Measurements from ENCODE around the gene NCK1. TPM values are rescaled to one million over a fixed set of nuclear protein-coding genes. Genes with fewer than 3 reads are reported as not detected.

Gene NCK1
- total and polyA plus RNA-seq, 9 of the 15 experiments (the other 6 are each of a cell fraction or from before 2014, with no cell fraction given): 17.3 to 30.5 (median 25.0) TPM

- TF ChIP-seq E4F1 (CRISPR knock-in tag; IDR thresholded peaks at IDR 0.05; ENCODE audit: borderline replicate concordance) (no peak), ZNF766 (CRISPR knock-in tag; conservative IDR thresholded peaks at IDR 0.05) (no peak), ZNF407 (IDR thresholded peaks at IDR 0.05; ENCODE audit: low read depth) (no peak), ZNF212 (CRISPR knock-in tag; IDR thresholded peaks at IDR 0.05) (no peak), MYC (IDR thresholded peaks at IDR 0.05; ENCODE audit: low read depth, low read length) (peak; percentile 85), MYC (CRISPR knock-in tag; IDR thresholded peaks at IDR 0.05; ENCODE audit: borderline replicate concordance, low read depth) (no peak), BACH1 (tag; IDR thresholded peaks at IDR 0.05) (no peak), LEF1 (IDR thresholded peaks at IDR 0.05) (no peak), ZNF133 (CRISPR knock-in tag; IDR thresholded peaks at IDR 0.05) (no peak)
- TF ChIP-seq, protein P1, sequence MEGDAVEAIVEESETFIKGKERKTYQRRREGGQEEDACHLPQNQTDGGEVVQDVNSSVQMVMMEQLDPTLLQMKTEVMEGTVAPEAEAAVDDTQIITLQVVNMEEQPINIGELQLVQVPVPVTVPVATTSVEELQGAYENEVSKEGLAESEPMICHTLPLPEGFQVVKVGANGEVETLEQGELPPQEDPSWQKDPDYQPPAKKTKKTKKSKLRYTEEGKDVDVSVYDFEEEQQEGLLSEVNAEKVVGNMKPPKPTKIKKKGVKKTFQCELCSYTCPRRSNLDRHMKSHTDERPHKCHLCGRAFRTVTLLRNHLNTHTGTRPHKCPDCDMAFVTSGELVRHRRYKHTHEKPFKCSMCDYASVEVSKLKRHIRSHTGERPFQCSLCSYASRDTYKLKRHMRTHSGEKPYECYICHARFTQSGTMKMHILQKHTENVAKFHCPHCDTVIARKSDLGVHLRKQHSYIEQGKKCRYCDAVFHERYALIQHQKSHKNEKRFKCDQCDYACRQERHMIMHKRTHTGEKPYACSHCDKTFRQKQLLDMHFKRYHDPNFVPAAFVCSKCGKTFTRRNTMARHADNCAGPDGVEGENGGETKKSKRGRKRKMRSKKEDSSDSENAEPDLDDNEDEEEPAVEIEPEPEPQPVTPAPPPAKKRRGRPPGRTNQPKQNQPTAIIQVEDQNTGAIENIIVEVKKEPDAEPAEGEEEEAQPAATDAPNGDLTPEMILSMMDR (IDR thresholded peaks at IDR 0.05 in 2 of 3, conservative IDR thresholded peaks at IDR 0.05 in 1 of 3; ENCODE audit: insufficient read depth in 2 of 3, low read depth in 1 of 3, low read length in 3 of 3): no peak; a peak in 1 of 6 replicates
- TF ChIP-seq, protein P2, sequence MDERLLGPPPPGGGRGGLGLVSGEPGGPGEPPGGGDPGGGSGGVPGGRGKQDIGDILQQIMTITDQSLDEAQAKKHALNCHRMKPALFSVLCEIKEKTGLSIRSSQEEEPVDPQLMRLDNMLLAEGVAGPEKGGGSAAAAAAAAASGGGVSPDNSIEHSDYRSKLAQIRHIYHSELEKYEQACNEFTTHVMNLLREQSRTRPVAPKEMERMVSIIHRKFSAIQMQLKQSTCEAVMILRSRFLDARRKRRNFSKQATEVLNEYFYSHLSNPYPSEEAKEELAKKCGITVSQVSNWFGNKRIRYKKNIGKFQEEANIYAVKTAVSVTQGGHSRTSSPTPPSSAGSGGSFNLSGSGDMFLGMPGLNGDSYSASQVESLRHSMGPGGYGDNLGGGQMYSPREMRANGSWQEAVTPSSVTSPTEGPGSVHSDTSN (CRISPR knock-in tag; IDR thresholded peaks at IDR 0.05; ENCODE audit: low read depth): peak; percentile 80
- TF ChIP-seq, protein P2 (tag; conservative IDR thresholded peaks at IDR 0.05; ENCODE audit: low read depth): peak; percentile 94
These were observed at the start of gene NCK1 (continued) for GRCh38 chr3:136861890-136862616.
